HepG2 (cell line): ENCODE data around the gene RNF213. TPM values are rescaled to one million over a fixed set of nuclear protein-coding genes. Genes with fewer than 3 reads are reported as not detected.

Experiments
- BATF2 ChIP-seq: sonication (generic); formaldehyde crosslinking; IDR thresholded peaks from 2 replicates; pipeline ENCODE4 v1.8.0; 2022; ENCODE audit warnings: mild to moderate bottlenecking, missing genetic modification reagents, moderate library complexity
- DRAP1 ChIP-seq: IDR thresholded peaks from 2 replicates; pipeline ENCODE4 v1.6.1; 2016; ENCODE audit warnings: missing genetic modification reagents, missing compliant biosample characterization
- FOXP1 ChIP-seq, 2 experiments: fragments of 450-650 bp in 1 of 2; IDR thresholded peaks; 2 replicates each; pipeline ENCODE4 v1.6.1; 2017 to 2018; ENCODE audit warnings: antibody characterized with exemption in 1 of 2
- HNF4A ChIP-seq: sonication (generic); formaldehyde crosslinking; IDR thresholded peaks from 2 replicates; pipeline ENCODE4 v1.4.0; 2020; ENCODE audit warnings: missing genetic modification reagents
- IRF9 ChIP-seq: sonication (generic); formaldehyde crosslinking; IDR thresholded peaks from 2 replicates; pipeline ENCODE4 v1.8.0; 2022; ENCODE audit warnings: missing genetic modification reagents, mild to moderate bottlenecking, borderline replicate concordance
- MTERF4 ChIP-seq: sonication (generic); formaldehyde crosslinking; IDR thresholded peaks from 2 replicates; pipeline ENCODE4 v1.8.0; 2023; ENCODE audit warnings: mild to moderate bottlenecking, missing genetic modification reagents
- MYPOP ChIP-seq: sonication (generic); formaldehyde crosslinking; IDR thresholded peaks from 2 replicates; pipeline ENCODE4 v1.8.1; 2023; ENCODE audit warnings: mild to moderate bottlenecking, moderate library complexity, missing genetic modification reagents
- PCBP1 ChIP-seq: fragments of 200-400 bp; formaldehyde crosslinking; IDR thresholded peaks from 2 replicates; pipeline ENCODE4 v1.6.1; 2017; ENCODE audit warnings: mild to moderate bottlenecking, low read depth, low read length, borderline replicate concordance
- PHF5A ChIP-seq: IDR thresholded peaks from one replicate; pipeline ENCODE4 v1.6.1; 2018; ENCODE audit warnings: low read depth, missing genetic modification reagents; ENCODE audit not compliant: unreplicated experiment
- POLR2AphosphoS2 ChIP-seq: IDR thresholded peaks from 2 replicates; pipeline ENCODE4 v1.6.1; 2011; ENCODE audit warnings: low read depth, low read length, improper control_type of control experiment
- ZBTB10 ChIP-seq: sonication (generic); formaldehyde crosslinking; IDR thresholded peaks from 2 replicates; pipeline ENCODE4 v1.4.0; 2020; ENCODE audit warnings: missing genetic modification reagents, borderline replicate concordance
- ZBTB7A ChIP-seq: sonication (generic); formaldehyde crosslinking; IDR thresholded peaks from 2 replicates; pipeline ENCODE4 v1.8.0; 2022; ENCODE audit warnings: mild to moderate bottlenecking, missing genetic modification reagents
- ZNF235 ChIP-seq: sonication (generic); formaldehyde crosslinking; IDR thresholded peaks from 2 replicates; pipeline ENCODE4 v1.8.1; 2023; ENCODE audit warnings: mild to moderate bottlenecking, missing genetic modification reagents, borderline replicate concordance
- ZNF614 ChIP-seq: IDR thresholded peaks from 2 replicates; pipeline ENCODE4 v1.6.1; 2018; ENCODE audit warnings: missing biosample characterization, missing genetic modification reagents, inconsistent platforms, borderline replicate concordance
- ZNF788 ChIP-seq: sonication (generic); formaldehyde crosslinking; IDR thresholded peaks from 2 replicates; pipeline ENCODE4 v1.5.0; 2020; ENCODE audit warnings: mild to moderate bottlenecking, missing genetic modification reagents, borderline replicate concordance
- ZNF839 ChIP-seq: sonication (generic); formaldehyde crosslinking; IDR thresholded peaks from 2 replicates; pipeline ENCODE4 v1.4.0; 2020; ENCODE audit warnings: missing genetic modification reagents, mild to moderate bottlenecking, borderline replicate concordance
- polyA plus RNA-seq, 8 experiments: library from polyadenylated mRNA; depleted of rRNA in 3 of 8; stranded (reverse) in 7 of 8; unstranded in 1 of 8; fragments of >200 nt; fragmentation: Illumina TruSeq in 4 of 8; extraction: Trizol in 4 of 8; gene quantifications; 2 replicates each; pipeline versions ENCODE4 v1.2.1 to v1.2.3, GENCODE V29; 2011 to 2016; ENCODE audit warnings: low read depth in 4 of 8, missing spikeins in 1 of 8, mixed read lengths in 1 of 8; ENCODE audit not compliant: insufficient read depth in 1 of 8
- total RNA-seq, 5 experiments: library from RNA; depleted of rRNA; stranded (reverse); fragments of >200 nt; fragmentation: Illumina TruSeq; extraction: Trizol; gene quantifications; 2 replicates each; pipeline ENCODE4 v1.2.3, GENCODE V29; 2016; ENCODE audit warnings: low read depth in 1 of 5

Gene RNF213
- total and polyA plus RNA-seq, 2 of the 13 experiments (the other 11 are each of a cell fraction or from before 2014, with no cell fraction given), result 38.6 to 38.7 TPM

GRCh38 chr17:80441133-80441578 is 180.5 kb downstream of the RNF213 start (continued):
- peak; percentile 84 for TF ChIP-seq BATF2
- no peak for TF ChIP-seq HNF4A (CRISPR knock-in tag)
- 0 out of 2 replicates have a peak, but pooled peaks have one; percentile 39 for TF ChIP-seq ZBTB7A
- peak; percentile 80; the same call in 1 of the 2 replicates for TF ChIP-seq ZNF839 (CRISPR knock-in tag)
- TF ChIP-seq DRAP1 (CRISPR knock-in tag), result peak; percentile 28; the same call in 1 of the 2 replicates
- peak; percentile 69 for TF ChIP-seq ZNF788 (CRISPR knock-in tag)
- TF ChIP-seq MYPOP (CRISPR knock-in tag), result no peak
- peak; percentile 96; the same call in 1 of the 2 replicates for TF ChIP-seq MTERF4 (CRISPR knock-in tag)
- 0 out of 2 replicates have a peak, but pooled peaks have one; percentile 22 for TF ChIP-seq PCBP1
- TF ChIP-seq ZNF235 (CRISPR knock-in tag), result peak; percentile 95; the same call in 1 of the 2 replicates
- TF ChIP-seq ZBTB10 (CRISPR knock-in tag), result peak; percentile 72; the same call in 1 of the 2 replicates
- no peak for TF ChIP-seq PHF5A (CRISPR knock-in tag)
- TF ChIP-seq ZNF614 (CRISPR knock-in tag), result peak; percentile 81; the same call in 1 of the 2 replicates
- TF ChIP-seq POLR2AphosphoS2, result no peak
- no peak for TF ChIP-seq FOXP1 (IDR thresholded peaks at IDR 0.05)
- TF ChIP-seq FOXP1 (CRISPR knock-in tag; IDR thresholded peaks at IDR 0.05), result 0 out of 2 replicates have a peak, but pooled peaks have one; percentile 9
- no peak for TF ChIP-seq IRF9 (CRISPR knock-in tag)
